ENCODE data around the gene RBM33.

DNA sequence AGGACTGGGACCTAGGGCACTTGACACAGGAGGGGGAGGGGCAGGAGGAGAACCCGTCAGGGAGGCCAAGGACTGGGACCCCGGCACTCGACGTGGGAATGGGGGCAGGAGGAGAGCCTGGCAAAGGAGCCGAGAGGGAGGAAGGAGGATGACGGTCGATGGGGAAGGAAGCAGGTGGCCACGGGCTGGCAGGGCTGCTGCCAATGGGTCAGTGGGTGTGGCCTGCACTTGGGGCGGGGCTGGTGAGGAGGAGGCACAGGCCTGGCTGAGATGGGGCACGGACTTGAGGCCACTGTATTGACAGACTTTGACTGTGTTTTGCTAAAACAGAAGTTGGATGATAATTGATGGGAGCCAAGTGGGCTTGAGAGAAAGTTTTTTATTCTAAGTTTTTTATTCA lies 68.9 kb downstream of the RBM33 start:
- TF ChIP-seq, protein P1, sequence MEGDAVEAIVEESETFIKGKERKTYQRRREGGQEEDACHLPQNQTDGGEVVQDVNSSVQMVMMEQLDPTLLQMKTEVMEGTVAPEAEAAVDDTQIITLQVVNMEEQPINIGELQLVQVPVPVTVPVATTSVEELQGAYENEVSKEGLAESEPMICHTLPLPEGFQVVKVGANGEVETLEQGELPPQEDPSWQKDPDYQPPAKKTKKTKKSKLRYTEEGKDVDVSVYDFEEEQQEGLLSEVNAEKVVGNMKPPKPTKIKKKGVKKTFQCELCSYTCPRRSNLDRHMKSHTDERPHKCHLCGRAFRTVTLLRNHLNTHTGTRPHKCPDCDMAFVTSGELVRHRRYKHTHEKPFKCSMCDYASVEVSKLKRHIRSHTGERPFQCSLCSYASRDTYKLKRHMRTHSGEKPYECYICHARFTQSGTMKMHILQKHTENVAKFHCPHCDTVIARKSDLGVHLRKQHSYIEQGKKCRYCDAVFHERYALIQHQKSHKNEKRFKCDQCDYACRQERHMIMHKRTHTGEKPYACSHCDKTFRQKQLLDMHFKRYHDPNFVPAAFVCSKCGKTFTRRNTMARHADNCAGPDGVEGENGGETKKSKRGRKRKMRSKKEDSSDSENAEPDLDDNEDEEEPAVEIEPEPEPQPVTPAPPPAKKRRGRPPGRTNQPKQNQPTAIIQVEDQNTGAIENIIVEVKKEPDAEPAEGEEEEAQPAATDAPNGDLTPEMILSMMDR (IDR thresholded peaks at IDR 0.05; ENCODE audit: low read length) = no peak
- TF ChIP-seq EZH2 (IDR thresholded peaks at IDR 0.05; ENCODE audit: borderline replicate concordance, low read length) = no peak
